IMR-90 (cell line): ENCODE data around the gene UGGT1. TPM values are rescaled to one million over a fixed set of nuclear protein-coding genes. Genes with fewer than 3 reads are reported as not detected.

Experiments
- ATAC-seq: fragments of 200-7000 bp; cut with Tn5 transposase; 2 replicates; pipeline ENCODE4 v1.9.1; 2020; ENCODE audit warnings: low read depth, mild to moderate bottlenecking, moderate library complexity
- BruUV-seq: library from RNA; stranded (reverse); fragments of 400-500 nt; replicated peaks from 2 replicates; lab custom pipeline; 2021; lab: Mats Ljungman, UMichigan
- CTCF ChIA-PET: fragments of 300-600 bp; formaldehyde crosslinking; extraction: SDS; loops from one replicate; lab custom pipeline; 2021; ENCODE audit warnings: antibody characterized with exemption; lab: Yijun Ruan, JAX
- POLR2A ChIA-PET: fragments of 300-600 bp; sonication (Branson Sonifier 250); formaldehyde crosslinking; loops from one replicate; lab custom pipeline; 2022; ENCODE audit warnings: antibody characterized with exemption; ENCODE audit not compliant: unreplicated experiment; lab: Charles Lee
- DNase-seq: peaks from one replicate; pipeline ENCODE4 v3.0.0; 2013
- H2AFZ ChIP-seq: replicated peaks from 2 replicates; pipeline ENCODE3; 2013; ENCODE audit warnings: low read length, mild to moderate bottlenecking; ENCODE audit not compliant: poor library complexity
- H2AK5ac ChIP-seq: 2 replicates; pipeline ENCODE4 v1.6.1; 2013; ENCODE audit warnings: low read depth, low read length, inconsistent platforms
- H2AK9ac ChIP-seq: replicated peaks from 2 replicates; pipeline ENCODE3; 2013; ENCODE audit warnings: mild to moderate bottlenecking, low read depth, low read length, moderate library complexity; ENCODE audit not compliant: poor library complexity
- H2BK120ac ChIP-seq: 2 replicates; pipeline ENCODE4 v1.6.1; 2013; ENCODE audit warnings: low read depth, low read length, inconsistent platforms
- H2BK15ac ChIP-seq: 3 replicates; pipeline ENCODE4 v1.6.1; 2013; ENCODE audit warnings: low read depth, low read length, inconsistent platforms
- H2BK20ac ChIP-seq: 2 replicates; pipeline ENCODE4 v1.6.1; 2013; ENCODE audit warnings: low read depth, mild to moderate bottlenecking, inconsistent platforms, low read length, moderate library complexity
- H2BK5ac ChIP-seq: 2 replicates; pipeline ENCODE4 v1.6.1; 2013; ENCODE audit warnings: mild to moderate bottlenecking, low read depth, low read length, inconsistent platforms; ENCODE audit not compliant: poor library complexity, severe bottlenecking
- H3K14ac ChIP-seq: replicated peaks from 2 replicates; pipeline ENCODE4 v1.6.1; 2013; ENCODE audit warnings: low read depth, low read length, inconsistent platforms
- H3K18ac ChIP-seq: 2 replicates; pipeline ENCODE4 v1.6.1; 2013; ENCODE audit warnings: low read depth, low read length, control low read depth
- H3K23ac ChIP-seq: 2 replicates; pipeline ENCODE4 v1.6.1; 2013; ENCODE audit warnings: low read depth, low read length, inconsistent platforms
- H3K27ac ChIP-seq: 2 replicates; pipeline ENCODE4 v1.5.1; 2013; ENCODE audit warnings: mild to moderate bottlenecking, control low read depth, low read length; ENCODE audit not compliant: insufficient read depth
- H3K27me3 ChIP-seq: 2 replicates; pipeline ENCODE4 v1.6.1; 2013; ENCODE audit warnings: low read length; ENCODE audit not compliant: control insufficient read depth, insufficient read depth
- H3K36me3 ChIP-seq: 2 replicates; pipeline ENCODE4 v1.6.1; 2013; ENCODE audit warnings: low read length, mixed read lengths; ENCODE audit not compliant: control insufficient read depth, insufficient read depth
- H3K4ac ChIP-seq: 2 replicates; pipeline ENCODE4 v1.6.1; 2013; ENCODE audit warnings: low read depth, low read length, inconsistent platforms
- H3K4me1 ChIP-seq: 2 replicates; pipeline ENCODE4 v1.6.1; 2013; ENCODE audit warnings: low read length, mixed read lengths; ENCODE audit not compliant: control insufficient read depth, insufficient read depth
- H3K4me2 ChIP-seq: 2 replicates; pipeline ENCODE4 v1.6.1; 2013; ENCODE audit warnings: low read depth, mild to moderate bottlenecking, control low read depth, low read length, moderate library complexity
- H3K4me3 ChIP-seq: 2 replicates; pipeline ENCODE4 v1.5.1; 2013; ENCODE audit warnings: low read depth, mild to moderate bottlenecking, control low read depth, low read length, moderate library complexity; ENCODE audit not compliant: insufficient read depth
- H3K56ac ChIP-seq: 2 replicates; pipeline ENCODE4 v1.6.1; 2013; ENCODE audit warnings: low read length, inconsistent platforms; ENCODE audit not compliant: insufficient read depth; ENCODE audit errors: extremely low read depth
- H3K79me1 ChIP-seq, 2 experiments: 2 replicates each; pipeline ENCODE4 v1.6.1; 2013; ENCODE audit warnings: low read length in 2 of 2, inconsistent platforms in 1 of 2, low read depth in 1 of 2
- H3K9ac ChIP-seq: 2 replicates; pipeline ENCODE4 v1.6.1; 2013; ENCODE audit warnings: low read depth, low read length, control low read depth
- H3K9me1 ChIP-seq: 2 replicates; pipeline ENCODE4 v1.6.1; 2013; ENCODE audit warnings: low read length, inconsistent platforms; ENCODE audit not compliant: insufficient read depth
- H3K9me3 ChIP-seq: 2 replicates; pipeline ENCODE4 v1.6.1; 2013; ENCODE audit warnings: low read length; ENCODE audit not compliant: control insufficient read depth, insufficient read depth
- H4K20me1 ChIP-seq: 2 replicates; pipeline ENCODE4 v1.6.1; 2013; ENCODE audit warnings: low read length, inconsistent platforms; ENCODE audit not compliant: insufficient read depth
- H4K5ac ChIP-seq: 2 replicates; pipeline ENCODE4 v1.6.1; 2013; ENCODE audit warnings: mild to moderate bottlenecking, low read depth, low read length, control low read depth
- H4K8ac ChIP-seq, 2 experiments: 2 replicates each; pipeline ENCODE4 v1.6.1; 2013; ENCODE audit warnings: low read depth in 2 of 2, low read length in 2 of 2, control low read depth in 1 of 2, inconsistent platforms in 1 of 2
- H4K91ac ChIP-seq: 2 replicates; pipeline ENCODE4 v1.6.1; 2013; ENCODE audit warnings: low read depth, low read length, inconsistent platforms; ENCODE audit not compliant: insufficient read depth
- BHLHE40 ChIP-seq: fragments of 150-350 bp; IDR thresholded peaks from 2 replicates; pipeline ENCODE4 v1.6.1; 2016; ENCODE audit warnings: mild to moderate bottlenecking, low read depth, low read length
- CEBPB ChIP-seq: IDR thresholded peaks from 2 replicates; pipeline ENCODE4 v1.6.1; 2012; ENCODE audit warnings: low read depth, low read length, improper control_type of control experiment
- CHD1 ChIP-seq: IDR thresholded peaks from 2 replicates; pipeline ENCODE4 v1.6.1; 2012; ENCODE audit warnings: low read depth, low read length, improper control_type of control experiment
- FOS ChIP-seq: fragments of 150-350 bp; IDR thresholded peaks from 2 replicates; pipeline ENCODE4 v1.6.1; 2016; ENCODE audit warnings: low read depth, low read length
- MXI1 ChIP-seq: IDR thresholded peaks from 2 replicates; pipeline ENCODE4 v1.6.1; 2012; ENCODE audit warnings: low read depth, mild to moderate bottlenecking, low read length, moderate library complexity, borderline replicate concordance
- NFE2L2 ChIP-seq: fragments of 150-350 bp; IDR thresholded peaks from 2 replicates; pipeline ENCODE4 v1.6.1; 2016; ENCODE audit warnings: low read depth, mild to moderate bottlenecking, low read length
- POLR2A ChIP-seq: IDR thresholded peaks from 2 replicates; pipeline ENCODE4 v1.6.1; 2012; ENCODE audit warnings: mild to moderate bottlenecking, low read depth, low read length
- RAD21 ChIP-seq: IDR thresholded peaks from 2 replicates; pipeline ENCODE4 v1.6.1; 2012; ENCODE audit warnings: low read length, improper control_type of control experiment
- RCOR1 ChIP-seq: IDR thresholded peaks from 2 replicates; pipeline ENCODE4 v1.6.1; 2012; ENCODE audit warnings: mild to moderate bottlenecking, low read length, improper control_type of control experiment; ENCODE audit not compliant: insufficient replicate concordance
- RFX5 ChIP-seq: IDR thresholded peaks from 2 replicates; pipeline ENCODE4 v1.8.0; 2012; ENCODE audit warnings: low read depth, mild to moderate bottlenecking, low read length, moderate library complexity
- SMC3 ChIP-seq: fragments of 150-350 bp; IDR thresholded peaks from 2 replicates; pipeline ENCODE4 v1.6.1; 2016; ENCODE audit warnings: low read depth, mild to moderate bottlenecking, antibody characterized with exemption, low read length, moderate library complexity
- WGBS, 2 experiments: methylation state at CpG; one replicate each; pipeline versions ENCODE4 v1.1.5 to v1.1.7; 2013; ENCODE audit warnings: missing lambda C conversion rate in 2 of 2; ENCODE audit not compliant: insufficient read length in 1 of 2; ENCODE audit errors: extremely low coverage in 2 of 2; 5-methylcytosine and 5-hydroxymethylcytosine counted together
- dilution Hi-C: fragments of 300-500 bp; cut with HindIII; formaldehyde crosslinking; loops from one replicate; pipeline ENCODE4 v1.14.3; 2018; ENCODE audit warnings: low sequenced_read_pairs; ENCODE audit not compliant: unreplicated experiment
- in situ Hi-C: fragments of 300-500 bp; cut with MboI; formaldehyde crosslinking; loops from 3 replicates; pipeline ENCODE4 v1.14.3; 2019; ENCODE audit warnings: low sequenced_read_pairs, inconsistent platforms, mixed read lengths
- intact Hi-C: fragments of 100-400 bp; cut with micrococcal nuclease; formaldehyde crosslinking; loops from 2 replicates; pipeline ENCODE4 v1.10.0; 2022
- polyA plus RNA-seq, 3 experiments: library from polyadenylated mRNA; depleted of rRNA; stranded (reverse); fragments of >200 nt; gene quantifications; 2 replicates each; pipeline ENCODE4 v1.2.3, GENCODE V29; 2012; ENCODE audit warnings: low replicate concordance in 1 of 3
- total RNA-seq: library from RNA; depleted of rRNA; stranded (reverse); fragments of >200 nt; gene quantifications from 2 replicates; pipeline ENCODE4 v1.2.3, GENCODE V29; 2012
- TF ChIP-seq, protein P1 (sequence below): fragments of 150-350 bp; IDR thresholded peaks from 2 replicates; pipeline ENCODE4 v1.6.1; 2016; ENCODE audit warnings: low read depth, mild to moderate bottlenecking, low read length, moderate library complexity, borderline replicate concordance
- TF ChIP-seq, protein P2 (sequence below): conservative IDR thresholded peaks from 2 replicates; pipeline ENCODE4 v1.5.1; 2012; ENCODE audit warnings: mild to moderate bottlenecking, low read depth, low read length, improper control_type of control experiment
- TF ChIP-seq, protein P3 (sequence below): fragments of 150-350 bp; IDR thresholded peaks from 2 replicates; pipeline ENCODE4 v1.6.1; 2017; ENCODE audit warnings: mild to moderate bottlenecking, antibody characterized with exemption, low read length, low read depth

The UGGT1 gene
- total and polyA plus RNA-seq, 2 of the 4 experiments (the other 2 are of a cell fraction), result 26.1 to 71.3 TPM

DNA sequence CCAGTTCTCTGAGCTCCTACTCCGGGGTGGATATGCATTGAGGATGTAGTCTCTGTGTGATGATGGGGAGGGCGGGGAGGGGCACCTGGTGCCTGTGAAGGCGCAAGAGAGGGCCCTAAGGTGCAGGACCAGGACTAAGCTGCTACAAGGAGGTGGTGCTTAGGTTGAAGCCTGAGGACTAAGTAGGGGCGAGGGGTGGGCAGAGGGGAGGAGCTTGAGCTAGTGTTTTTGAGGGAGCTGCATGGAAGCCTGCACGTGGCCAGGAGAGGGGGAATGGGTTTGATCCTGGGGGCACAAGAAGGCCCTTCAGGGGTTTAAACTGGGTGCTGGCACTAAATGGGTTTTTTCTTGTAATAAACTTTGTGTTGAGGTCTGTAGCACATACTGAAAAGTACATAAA lies 105.0 kb downstream of the UGGT1 start:
- BruUV-seq, result no TSS peak
- H2BK15ac ChIP-seq, result no peak overlapping the region
- POLR2A ChIA-PET, result no interaction called here

More for the DNA sequence above, 105.0 kb downstream of the UGGT1 start:
- Histone ChIP-seq H3K4me1 (peaks cover 7% of the 10 kb centered on the region), H3K4me2 (peak overlapping the region; percentile 63), H4K91ac (no peak overlapping the region), H2AFZ (no peak overlapping the region), H4K20me1 (no peaks in the 10 kb centered on the region), H4K5ac (no peak overlapping the region), H3K18ac (no peak overlapping the region), H2BK5ac (no peak overlapping the region), H2BK20ac (no peak overlapping the region), H3K9me1 (peaks cover 4% of the 10 kb centered on the region; the same call in 1 of the 2 replicates), H3K4me3 (no peak overlapping the region), H3K36me3 (peaks cover 2% of the 10 kb centered on the region; the same call in 1 of the 2 replicates), H3K14ac (no peak overlapping the region), H3K56ac (no peak overlapping the region), H3K27me3 (no peaks in the 10 kb centered on the region), H3K27ac (no peak overlapping the region), H2BK120ac (no peak overlapping the region), H3K4ac (no peak overlapping the region), H2AK5ac (no peak overlapping the region), H3K9me3 (no peaks in the 10 kb centered on the region), H3K23ac (no peak overlapping the region), H4K8ac (no peak overlapping the region), H3K9ac (no peak overlapping the region), H2AK9ac (no peak overlapping the region), H3K79me1 (peaks cover 0 to 4% of the 10 kb centered on the region in 2 experiments; a peak in 1 of 4 replicates)
- CTCF ChIA-PET, result no interaction called here
- DNase-seq, result no peak
- intact Hi-C loops (no loop called here), in situ Hi-C loops (no loop called here), dilution Hi-C loops (no loop called here)
- ATAC-seq, result peak; percentile 45
- WGBS, 2 experiments, result no CpG with 5 or more reads among the region's 5 CpGs
- TF ChIP-seq, protein P1, sequence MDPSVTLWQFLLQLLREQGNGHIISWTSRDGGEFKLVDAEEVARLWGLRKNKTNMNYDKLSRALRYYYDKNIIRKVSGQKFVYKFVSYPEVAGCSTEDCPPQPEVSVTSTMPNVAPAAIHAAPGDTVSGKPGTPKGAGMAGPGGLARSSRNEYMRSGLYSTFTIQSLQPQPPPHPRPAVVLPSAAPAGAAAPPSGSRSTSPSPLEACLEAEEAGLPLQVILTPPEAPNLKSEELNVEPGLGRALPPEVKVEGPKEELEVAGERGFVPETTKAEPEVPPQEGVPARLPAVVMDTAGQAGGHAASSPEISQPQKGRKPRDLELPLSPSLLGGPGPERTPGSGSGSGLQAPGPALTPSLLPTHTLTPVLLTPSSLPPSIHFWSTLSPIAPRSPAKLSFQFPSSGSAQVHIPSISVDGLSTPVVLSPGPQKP, result no peak
- TF ChIP-seq CHD1, result no peak
- TF ChIP-seq BHLHE40, result no peak
- no peak for TF ChIP-seq POLR2A
- no peak for TF ChIP-seq RCOR1
- TF ChIP-seq NFE2L2, result no peak
- TF ChIP-seq, protein P2, sequence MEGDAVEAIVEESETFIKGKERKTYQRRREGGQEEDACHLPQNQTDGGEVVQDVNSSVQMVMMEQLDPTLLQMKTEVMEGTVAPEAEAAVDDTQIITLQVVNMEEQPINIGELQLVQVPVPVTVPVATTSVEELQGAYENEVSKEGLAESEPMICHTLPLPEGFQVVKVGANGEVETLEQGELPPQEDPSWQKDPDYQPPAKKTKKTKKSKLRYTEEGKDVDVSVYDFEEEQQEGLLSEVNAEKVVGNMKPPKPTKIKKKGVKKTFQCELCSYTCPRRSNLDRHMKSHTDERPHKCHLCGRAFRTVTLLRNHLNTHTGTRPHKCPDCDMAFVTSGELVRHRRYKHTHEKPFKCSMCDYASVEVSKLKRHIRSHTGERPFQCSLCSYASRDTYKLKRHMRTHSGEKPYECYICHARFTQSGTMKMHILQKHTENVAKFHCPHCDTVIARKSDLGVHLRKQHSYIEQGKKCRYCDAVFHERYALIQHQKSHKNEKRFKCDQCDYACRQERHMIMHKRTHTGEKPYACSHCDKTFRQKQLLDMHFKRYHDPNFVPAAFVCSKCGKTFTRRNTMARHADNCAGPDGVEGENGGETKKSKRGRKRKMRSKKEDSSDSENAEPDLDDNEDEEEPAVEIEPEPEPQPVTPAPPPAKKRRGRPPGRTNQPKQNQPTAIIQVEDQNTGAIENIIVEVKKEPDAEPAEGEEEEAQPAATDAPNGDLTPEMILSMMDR, result no peak
- no peak for TF ChIP-seq MXI1
- TF ChIP-seq FOS, result no peak
- TF ChIP-seq CEBPB, result no peak
- TF ChIP-seq, protein P3, sequence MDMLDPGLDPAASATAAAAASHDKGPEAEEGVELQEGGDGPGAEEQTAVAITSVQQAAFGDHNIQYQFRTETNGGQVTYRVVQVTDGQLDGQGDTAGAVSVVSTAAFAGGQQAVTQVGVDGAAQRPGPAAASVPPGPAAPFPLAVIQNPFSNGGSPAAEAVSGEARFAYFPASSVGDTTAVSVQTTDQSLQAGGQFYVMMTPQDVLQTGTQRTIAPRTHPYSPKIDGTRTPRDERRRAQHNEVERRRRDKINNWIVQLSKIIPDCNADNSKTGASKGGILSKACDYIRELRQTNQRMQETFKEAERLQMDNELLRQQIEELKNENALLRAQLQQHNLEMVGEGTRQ, result no peak
- TF ChIP-seq RAD21, result no peak
- no peak for TF ChIP-seq RFX5
- no peak for TF ChIP-seq SMC3
